GM21367 (cell line): ENCODE results near the gene ZNF324B.
"Not testable (repeated sequence)": the region's sequence is repeated elsewhere in the genome, so short reads cannot be mapped to it uniquely, and the experiment has no call there.

Experiments used
- ATAC-seq: cut with Tn5 transposase; IDR thresholded peaks from one replicate; pipeline ENCODE4 v1.9.1; 2021; ENCODE audit not compliant: unreplicated experiment

The ZNF324B gene

DNA sequence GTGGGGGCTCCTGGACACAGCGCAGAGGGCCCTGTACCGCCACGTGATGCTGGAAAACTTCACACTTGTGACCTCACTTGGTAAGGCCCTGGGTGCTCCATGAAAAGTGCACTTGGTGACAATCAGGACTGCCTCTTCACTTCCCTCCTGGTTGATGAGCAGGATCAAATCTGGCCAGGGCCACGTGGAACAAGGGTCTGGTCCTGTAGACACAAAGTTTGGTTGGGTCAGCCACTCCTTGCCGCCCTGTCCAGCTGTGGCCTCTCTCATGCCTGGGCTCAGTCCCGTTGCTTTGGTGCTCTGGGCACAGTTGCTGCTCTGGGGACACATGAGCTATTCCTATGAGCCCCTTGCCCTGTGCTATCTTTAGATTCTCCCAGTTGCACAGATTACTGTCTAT, 2.3 kb downstream of the ZNF324B start:
- no peak for ATAC-seq

DNA sequence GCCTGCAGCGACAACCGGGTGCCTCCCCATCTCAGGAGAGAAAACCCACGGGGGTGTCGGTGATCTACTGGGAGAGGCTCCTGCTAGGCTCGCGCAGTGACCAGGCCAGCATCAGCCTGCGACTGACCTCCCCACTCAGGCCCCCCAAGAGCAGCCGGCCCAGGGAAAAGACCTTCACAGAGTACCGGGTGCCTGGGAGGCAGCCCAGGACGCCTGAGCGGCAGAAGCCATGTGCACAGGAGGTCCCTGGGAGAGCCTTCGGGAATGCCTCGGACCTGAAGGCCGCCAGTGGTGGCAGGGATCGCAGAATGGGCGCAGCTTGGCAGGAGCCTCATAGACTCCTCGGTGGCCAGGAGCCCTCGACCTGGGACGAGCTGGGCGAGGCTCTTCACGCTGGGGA, 3.9 kb downstream of the ZNF324B start:
- ATAC-seq, result no peak

DNA sequence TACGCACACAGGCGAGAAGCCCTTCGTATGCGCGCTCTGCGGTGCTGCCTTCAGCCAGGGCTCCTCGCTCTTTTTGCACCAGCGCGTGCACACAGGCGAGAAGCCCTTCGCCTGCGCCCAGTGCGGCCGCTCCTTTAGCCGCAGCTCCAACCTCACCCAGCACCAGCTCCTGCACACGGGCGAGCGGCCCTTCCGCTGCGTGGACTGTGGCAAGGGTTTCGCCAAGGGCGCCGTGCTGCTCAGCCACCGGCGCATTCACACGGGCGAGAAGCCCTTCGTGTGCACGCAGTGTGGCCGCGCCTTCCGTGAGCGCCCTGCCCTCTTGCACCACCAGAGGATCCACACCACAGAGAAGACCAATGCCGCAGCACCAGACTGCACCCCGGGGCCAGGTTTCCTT, 4.7 kb downstream of the ZNF324B start:
- no peak for ATAC-seq

DNA sequence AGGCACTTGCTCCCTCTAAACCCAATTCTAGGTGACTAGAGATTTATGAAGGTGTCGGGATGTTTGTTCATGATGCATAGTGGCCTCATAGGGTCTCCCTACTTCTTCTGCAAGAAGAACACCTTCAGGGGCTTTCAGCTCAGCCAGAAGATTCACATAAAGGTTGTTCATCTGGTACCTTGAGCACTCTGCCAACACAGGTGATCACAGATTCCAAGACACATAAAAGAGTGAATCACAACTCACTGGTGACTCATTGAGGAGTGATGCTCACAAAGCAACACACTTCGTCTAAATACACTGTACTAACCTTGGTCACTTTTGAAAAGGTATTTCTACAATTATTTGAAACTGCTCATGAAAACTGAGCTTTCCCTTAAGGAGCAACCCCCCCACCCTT, 8.6 kb downstream of the ZNF324B start:
- ATAC-seq, result no peak

DNA sequence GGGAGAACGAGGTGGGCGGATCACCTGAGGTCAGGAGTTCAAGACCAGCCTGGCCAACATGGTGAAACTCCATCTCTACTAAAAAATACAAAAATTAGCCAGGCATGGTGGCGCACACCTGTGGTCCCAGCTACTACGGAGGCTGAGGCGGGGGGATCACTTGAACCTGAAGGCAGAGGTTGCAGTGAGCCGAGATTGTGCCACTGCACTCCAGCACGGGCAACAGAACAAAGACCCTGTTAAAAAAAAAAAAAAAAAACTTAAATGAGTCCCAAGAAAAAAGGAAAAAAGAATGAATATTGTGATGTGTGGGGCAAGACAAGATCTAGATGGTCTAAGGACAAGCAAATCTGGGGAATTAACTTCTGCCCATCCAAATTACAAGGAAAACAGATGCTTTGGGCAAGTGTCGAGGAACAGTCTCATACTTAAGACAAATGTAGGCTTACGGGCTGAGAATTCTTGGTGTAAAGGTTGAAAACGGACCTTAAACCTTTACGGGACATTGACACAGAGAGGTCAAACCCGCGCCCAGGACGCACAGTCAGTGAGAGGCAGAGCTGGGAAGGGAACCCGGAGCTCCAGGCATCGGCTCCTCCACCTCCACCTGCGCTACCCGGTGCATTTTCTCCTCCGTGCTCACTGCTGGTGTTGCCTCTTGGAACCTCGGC, 14.8 kb downstream of the ZNF324B start:
- no peak for ATAC-seq

DNA sequence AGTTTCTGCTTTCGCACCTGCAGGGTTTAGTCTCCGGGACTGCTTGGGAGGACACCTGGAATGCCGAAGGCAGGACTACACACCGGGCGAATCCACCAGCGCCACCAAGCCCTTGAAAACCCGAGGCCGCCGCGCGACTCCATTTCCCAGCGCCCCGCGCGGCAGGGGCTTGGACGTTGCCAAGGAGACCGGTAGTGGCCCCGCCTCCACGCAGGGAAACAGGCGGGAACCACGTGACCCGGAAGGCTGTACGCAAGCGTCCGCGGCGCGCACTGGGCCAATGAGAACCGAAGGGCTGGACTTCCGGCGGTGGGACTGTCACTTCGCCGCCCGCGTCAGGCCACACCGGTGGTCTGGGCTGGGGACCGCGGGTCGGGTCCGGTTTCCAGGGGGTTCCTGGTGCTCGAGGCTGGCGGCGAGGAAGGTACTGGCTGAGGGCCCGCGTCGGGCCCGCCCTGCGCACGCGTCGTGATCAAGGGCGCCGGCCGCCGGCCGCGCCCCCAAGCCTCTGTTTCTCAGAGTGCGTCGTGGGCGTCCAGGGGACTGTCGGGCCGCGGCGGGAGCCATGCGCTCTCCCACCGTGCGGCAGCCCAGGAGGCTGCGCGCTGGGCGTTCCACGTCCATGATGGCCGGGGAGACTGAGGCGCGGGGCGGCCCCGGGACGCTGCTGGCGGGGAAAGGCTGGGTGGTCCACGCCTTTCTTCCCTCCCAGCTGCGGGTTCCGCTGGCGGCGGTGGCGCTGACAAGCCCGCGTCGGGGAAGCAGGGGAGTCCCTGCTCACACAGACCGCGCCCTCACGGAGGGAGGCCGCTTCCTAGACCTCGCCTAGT, 15.6 kb downstream of the ZNF324B start, which contains the start of gene ZNF324:
ZNF324 (plus strand) TSS at position 321 of the 830 bp plus-strand sequence. CDS start 2,106 bp downstream, outside the sequence.
- peak; percentile 73 for ATAC-seq

DNA sequence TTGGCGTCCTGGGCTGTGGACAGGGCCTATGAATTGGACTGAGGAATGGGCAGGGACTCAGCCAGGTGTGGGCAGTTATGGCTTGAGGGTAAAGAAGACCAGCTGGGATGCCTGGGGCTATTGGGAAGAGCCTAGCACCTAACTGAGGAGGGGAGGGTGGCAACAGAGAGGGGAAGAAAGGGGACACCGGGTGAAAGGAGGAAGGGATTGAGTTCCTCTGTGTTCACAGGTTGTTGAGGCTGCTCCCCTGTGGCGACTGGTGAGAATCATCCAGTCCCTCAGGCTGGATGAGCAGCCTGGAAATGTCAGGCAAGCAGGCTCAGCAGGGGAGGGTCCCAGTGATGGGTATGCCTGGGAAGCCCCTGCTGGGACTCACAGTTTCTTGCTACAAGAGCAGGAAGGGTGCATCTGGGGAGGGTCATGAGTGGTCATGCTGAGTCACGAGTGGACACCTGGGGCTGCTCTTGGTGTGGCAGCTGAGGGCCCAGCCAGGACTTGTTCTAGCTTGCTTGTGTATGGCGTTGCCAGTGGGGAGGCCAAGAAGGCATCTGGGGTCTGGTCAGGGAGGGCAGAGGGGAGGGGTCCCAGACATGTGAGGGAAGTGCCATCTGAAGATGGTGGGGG, 16.9 kb downstream of the ZNF324B start:
- ATAC-seq, result no peak

DNA sequence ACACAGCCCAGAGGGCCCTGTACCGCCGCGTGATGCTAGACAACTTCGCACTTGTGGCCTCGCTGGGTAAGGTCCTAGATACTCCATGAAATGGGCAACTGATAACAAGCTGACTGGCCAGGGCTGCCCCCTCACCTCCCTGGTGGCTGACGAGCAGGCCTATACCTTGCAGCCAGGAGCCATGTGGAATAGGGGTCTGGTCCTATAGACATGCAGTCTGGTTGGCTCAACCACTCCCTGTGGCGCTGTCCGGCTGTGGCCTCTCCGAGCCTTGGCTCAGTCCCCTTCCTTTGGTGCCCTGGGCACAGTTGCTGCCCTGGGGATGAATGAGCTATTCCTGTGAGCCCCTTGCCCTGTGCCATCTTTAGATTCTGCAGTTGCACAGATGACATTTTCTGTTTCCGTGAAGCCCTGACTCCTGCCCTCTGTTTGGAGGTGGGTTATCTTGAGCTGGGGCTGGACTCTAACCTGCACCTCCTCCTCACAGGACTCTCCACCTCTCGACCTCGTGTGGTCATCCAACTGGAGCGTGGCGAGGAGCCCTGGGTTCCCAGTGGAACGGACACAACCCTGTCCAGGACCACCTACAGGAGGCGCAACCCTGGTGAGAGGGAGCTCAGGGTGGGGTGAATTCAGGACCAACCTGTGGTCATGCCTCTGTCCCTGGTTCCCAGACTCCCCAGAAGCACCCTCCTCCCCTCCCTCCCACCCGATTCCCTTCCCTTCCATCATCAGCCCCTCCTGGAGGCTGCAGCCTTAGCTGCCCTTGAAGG, 18.0 kb downstream of the ZNF324B start:
- no peak for ATAC-seq

DNA sequence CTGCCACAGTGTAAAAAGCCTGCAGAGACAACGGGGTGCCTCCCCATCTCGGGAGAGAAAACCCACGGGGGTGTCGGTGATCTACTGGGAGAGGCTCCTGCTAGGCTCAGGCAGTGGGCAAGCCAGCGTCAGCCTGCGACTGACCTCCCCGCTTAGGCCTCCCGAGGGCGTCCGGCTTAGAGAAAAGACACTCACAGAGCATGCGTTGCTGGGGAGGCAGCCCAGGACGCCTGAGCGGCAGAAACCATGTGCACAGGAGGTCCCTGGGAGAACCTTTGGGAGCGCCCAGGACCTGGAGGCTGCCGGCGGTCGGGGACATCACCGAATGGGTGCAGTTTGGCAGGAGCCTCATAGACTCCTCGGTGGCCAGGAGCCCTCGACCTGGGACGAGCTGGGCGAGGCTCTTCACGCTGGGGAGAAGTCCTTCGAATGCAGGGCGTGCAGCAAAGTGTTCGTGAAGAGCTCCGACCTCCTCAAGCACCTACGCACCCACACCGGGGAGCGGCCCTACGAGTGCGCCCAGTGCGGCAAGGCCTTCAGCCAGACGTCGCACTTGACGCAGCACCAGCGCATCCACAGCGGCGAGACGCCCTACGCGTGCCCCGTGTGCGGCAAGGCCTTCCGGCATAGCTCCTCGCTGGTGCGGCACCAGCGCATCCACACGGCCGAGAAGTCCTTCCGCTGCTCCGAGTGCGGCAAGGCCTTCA, 19.6 kb downstream of the ZNF324B start:
- not testable (repeated sequence) for ATAC-seq

DNA sequence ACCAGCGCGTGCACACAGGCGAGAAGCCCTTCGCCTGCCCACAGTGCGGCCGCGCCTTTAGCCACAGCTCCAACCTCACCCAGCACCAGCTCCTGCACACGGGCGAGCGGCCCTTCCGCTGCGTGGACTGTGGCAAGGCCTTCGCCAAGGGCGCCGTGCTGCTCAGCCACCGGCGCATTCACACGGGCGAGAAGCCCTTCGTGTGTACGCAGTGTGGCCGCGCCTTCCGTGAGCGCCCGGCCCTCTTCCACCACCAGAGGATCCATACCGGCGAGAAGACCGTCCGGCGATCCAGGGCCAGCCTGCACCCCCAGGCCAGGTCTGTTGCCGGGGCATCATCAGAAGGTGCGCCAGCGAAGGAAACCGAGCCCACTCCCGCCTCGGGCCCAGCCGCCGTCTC, 20.3 kb downstream of the ZNF324B start:
- no peak for ATAC-seq

DNA sequence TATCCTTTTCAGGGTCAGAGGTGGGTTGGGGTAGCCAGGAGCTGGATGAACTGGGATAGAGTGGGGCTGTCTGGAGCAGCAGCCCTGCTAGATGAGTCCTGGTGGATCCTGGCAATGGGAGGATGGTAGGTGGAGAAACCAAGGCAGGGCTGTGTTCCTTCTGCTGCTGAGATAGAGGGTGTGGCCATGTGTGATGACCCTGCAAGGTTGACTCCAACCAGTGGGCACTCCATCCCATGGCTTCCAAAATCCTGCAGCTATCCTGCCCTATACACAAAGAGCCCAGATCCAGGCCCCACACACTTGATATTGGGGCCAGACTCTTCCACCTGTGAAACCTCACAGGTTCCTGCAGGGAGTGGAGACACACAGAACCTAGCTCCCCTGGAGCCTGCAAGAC, 22.4 kb downstream of the ZNF324B start:
- ATAC-seq, result no peak

DNA sequence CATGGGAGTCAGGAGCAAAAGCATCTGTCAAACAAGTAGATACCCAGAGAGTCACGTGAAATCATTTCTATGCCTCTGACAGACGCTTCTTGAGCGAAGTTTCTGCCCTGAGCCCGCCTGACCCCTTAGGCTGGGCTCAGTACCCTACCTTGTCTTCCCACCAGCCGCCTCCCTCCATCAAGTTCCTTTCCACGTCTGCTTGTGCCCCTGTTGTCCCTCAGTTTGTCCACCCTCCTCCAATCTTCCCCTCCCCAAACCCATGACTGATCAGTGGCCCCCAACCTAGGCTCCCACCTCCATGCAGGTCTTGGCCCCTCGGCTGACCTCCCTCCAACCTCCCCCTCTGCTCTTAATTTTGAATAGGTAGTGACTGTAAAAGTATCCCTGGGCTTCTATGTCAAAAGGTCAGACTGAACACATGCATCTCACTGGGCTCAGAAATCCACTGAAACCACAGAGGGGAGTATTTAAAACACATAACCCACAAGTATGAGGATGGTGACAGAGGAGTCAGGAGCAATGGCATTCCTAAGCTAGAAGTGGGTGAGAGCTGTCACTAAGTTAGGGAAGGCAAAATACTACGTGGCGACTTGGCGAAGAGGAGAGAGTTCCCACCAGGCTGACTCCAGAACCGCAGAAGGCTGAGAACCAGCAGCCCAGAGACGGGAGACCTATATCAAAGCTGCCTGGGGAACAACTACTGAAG, 23.0 kb downstream of the ZNF324B start:
- no peak for ATAC-seq

DNA sequence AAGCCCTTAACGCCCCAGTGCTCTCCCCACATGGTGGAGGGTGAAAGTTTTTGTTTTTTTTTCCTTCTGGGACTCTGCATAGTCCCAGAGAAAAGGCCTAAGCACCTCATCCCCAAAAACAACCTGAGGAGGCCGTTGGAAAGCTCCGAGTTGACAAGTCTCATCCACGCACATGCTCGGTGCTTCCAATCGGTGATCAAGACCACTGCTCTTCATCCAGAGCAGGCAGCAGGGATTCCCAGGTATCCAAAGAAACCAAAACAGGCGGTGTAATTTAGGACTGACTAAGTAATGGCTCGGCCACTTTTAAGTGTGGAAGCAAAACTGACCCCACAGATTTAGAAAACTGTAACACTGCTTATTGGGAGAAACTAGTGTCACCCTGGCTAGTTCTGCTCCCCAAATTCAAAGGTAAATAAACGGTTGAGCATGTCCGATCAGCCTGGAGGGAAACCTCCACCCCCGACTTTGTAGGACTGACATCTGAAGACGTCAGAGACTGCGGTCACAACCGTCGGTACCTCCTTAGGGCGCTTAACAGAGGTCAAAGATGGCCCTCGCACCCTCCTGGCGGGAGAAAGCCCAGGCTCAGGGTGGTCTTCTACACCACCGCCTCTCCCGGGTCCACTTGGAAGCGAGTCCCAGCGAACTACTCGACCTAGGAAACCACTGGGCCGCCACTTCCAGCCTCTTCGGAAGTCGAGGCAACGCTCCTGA, 23.7 kb downstream of the ZNF324B start:
- ATAC-seq, result no peak

DNA sequence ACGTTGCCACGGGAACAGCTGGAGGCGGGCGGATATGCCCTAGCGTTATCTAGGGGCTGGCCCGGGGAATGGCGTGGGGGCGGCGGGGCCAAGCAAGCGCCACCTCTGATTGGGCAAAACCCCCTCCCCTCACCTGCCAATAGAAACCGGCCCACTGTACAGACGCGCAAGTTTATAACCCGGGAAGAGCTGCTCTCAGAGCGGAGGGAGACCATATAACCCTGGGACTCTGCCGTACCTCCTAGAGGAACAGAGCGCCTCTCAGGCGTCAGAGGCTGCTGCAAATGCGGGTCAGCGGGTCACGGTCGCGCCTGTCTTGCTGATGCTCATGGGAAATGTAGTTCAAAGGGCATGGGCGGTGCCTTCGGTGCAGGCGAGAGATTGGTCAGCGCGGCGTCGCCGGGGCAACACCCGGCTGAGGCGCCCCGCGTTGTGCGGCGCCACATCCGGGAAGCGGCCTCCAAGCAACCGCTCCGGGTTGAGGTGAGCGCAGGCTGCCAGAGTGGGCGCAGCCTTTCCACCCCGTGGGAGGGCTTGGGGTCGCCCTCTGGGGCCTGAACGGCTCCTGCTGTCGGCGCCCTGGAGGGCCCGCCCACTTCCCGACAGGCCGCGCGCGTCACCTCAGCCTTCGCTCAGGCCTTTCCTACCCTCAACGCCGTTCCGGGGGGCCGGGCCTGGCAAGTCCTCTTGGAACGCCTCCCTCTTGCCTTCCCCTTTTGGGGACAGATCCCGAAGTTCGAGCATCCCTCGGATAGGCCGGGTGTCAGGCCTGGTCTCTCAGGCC, 24.5 kb downstream of the ZNF324B start, which contains the start of gene ZNF446:
ZNF446 (plus strand) TSS at position 639 of the 784 bp plus-strand sequence. CDS start 867 bp downstream, outside the sequence.
- ATAC-seq, result peak; percentile 64

DNA sequence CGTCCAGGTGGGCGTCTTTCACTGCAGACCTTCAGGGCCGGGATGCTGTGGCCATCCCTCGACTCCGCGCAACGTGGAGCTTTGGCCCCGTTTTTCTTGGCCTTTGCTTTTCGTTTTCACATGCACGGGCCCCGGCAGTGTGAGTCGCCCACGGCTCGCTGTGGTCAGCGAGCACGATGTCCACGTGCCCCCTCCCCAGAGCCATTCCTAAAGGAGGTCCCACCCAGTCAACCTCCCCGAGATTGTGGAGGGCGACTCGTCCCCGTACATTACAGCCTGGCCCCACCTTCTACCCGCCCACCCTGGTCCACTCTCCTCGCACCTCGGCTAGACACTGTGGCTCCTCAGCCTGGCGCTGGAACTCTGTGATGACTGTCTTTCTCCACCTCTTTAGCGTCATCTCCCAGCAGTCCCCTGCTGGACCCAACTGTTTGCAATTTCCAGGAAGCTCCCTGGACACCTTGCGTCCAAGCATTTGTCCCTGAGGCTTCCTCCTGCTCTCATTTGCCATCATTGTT, 25.1 kb downstream of the ZNF324B start:
- no peak for ATAC-seq

DNA sequence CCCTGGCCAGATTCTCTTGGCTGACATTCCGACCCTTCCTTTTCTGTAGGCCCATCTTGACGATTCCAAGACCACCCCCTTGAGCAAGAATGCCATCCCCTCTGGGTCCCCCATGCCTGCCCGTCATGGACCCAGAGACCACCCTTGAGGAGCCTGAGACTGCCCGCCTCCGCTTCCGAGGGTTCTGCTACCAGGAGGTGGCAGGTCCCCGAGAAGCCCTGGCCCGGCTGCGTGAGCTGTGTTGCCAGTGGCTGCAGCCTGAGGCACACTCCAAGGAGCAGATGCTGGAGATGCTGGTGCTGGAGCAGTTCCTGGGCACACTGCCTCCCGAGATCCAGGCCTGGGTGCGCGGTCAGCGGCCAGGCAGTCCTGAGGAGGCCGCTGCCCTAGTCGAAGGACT, 25.7 kb downstream of the ZNF324B start:
- ATAC-seq, result no peak

DNA sequence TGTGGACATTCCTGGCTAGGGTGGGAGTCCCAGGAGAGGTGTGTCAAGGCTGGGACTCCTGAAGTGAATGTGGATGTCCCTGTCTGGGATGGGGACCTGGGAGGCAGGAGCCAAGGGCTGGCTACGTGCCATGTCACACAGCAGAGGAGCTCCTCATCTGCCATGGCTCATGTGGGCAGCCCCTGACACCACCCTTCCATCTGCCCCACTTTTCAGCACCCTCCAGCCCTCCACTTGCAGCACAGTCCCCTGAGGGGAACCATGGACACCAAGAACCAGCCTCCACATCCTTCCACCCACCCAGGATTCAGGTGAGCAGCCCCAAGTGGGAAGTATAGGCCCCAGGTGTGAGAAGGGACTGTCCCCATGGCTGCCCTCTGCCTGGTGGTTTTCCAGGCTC, 26.4 kb downstream of the ZNF324B start:
- ATAC-seq, result no peak

DNA sequence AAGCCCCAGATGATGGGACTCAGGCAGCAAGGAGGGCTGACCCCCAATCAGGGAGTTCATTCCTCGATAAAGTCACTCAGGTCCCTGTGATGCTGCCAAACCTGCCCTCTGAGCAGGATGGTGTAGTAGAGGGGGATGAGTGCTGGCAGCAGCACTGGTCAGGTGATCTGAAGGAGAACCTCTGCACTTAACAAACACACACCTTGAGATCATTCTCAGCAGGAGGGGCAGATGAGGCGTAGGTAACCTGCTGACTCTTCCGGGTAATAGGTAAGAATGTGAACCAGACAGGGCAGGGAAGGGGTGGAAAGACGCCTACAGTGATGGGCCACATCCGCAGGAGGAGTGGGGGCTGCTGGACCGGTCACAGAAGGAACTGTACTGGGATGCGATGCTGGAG, 27.9 kb downstream of the ZNF324B start:
- no peak for ATAC-seq
